ENCODE data around the gene POLR1F. TPM values are rescaled to one million over a fixed set of nuclear protein-coding genes. Genes with fewer than 3 reads are reported as not detected.
"Not testable (repeated sequence)": the region's sequence is repeated elsewhere in the genome, so short reads cannot be mapped to it uniquely, and the experiment has no call there.

Gene POLR1F
- total RNA-seq, 4 donors from 2014 or later, result 13.8 to 22.0 (median 18.2) TPM

DNA sequence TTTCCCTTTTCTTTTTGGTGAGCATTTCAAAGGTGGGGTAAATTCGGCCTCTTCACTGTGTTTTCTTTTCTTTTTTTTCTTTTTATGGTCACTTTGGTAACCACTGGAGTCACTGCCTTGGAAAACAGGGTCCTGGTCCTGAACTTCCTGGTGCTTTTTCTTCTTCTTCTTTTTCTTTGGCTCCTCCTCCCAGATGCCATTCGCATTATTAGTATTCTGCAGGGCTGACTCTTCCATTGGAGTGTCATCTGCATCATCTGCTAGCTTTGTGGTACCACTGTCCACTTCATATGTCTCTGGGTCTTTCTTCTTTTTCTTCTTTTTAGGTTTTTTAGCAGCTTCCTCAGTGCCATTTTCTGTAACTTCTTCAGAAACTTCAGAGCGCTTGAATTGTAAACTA lies 10.5 kb downstream of the POLR1F start:
- H3K36me3 ChIP-seq, result peaks cover 34% of the 10 kb centered on the region
- no peaks in the 10 kb centered on the region for H3K27me3 ChIP-seq
- WGBS, result 94% methylated on average over 3 of the region's 3 CpGs
- no peak overlapping the region for H3K27ac ChIP-seq
- H3K4me3 ChIP-seq, result no peak overlapping the region
- H3K9me3 ChIP-seq, result no peaks in the 10 kb centered on the region
- TF ChIP-seq, protein P1, sequence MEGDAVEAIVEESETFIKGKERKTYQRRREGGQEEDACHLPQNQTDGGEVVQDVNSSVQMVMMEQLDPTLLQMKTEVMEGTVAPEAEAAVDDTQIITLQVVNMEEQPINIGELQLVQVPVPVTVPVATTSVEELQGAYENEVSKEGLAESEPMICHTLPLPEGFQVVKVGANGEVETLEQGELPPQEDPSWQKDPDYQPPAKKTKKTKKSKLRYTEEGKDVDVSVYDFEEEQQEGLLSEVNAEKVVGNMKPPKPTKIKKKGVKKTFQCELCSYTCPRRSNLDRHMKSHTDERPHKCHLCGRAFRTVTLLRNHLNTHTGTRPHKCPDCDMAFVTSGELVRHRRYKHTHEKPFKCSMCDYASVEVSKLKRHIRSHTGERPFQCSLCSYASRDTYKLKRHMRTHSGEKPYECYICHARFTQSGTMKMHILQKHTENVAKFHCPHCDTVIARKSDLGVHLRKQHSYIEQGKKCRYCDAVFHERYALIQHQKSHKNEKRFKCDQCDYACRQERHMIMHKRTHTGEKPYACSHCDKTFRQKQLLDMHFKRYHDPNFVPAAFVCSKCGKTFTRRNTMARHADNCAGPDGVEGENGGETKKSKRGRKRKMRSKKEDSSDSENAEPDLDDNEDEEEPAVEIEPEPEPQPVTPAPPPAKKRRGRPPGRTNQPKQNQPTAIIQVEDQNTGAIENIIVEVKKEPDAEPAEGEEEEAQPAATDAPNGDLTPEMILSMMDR (IDR thresholded peaks at IDR 0.05), result no peak
- TF ChIP-seq POLR2A (IDR thresholded peaks at IDR 0.05), result no peak
- TF ChIP-seq POLR2AphosphoS5 (IDR thresholded peaks at IDR 0.05), result no peak
- no peak for TF ChIP-seq EP300 (IDR thresholded peaks at IDR 0.05)
- no peaks in the 10 kb centered on the region for H3K4me1 ChIP-seq
- no peak for DNase-seq (ENCODE audit: low spot score in 2 of 2)

DNA sequence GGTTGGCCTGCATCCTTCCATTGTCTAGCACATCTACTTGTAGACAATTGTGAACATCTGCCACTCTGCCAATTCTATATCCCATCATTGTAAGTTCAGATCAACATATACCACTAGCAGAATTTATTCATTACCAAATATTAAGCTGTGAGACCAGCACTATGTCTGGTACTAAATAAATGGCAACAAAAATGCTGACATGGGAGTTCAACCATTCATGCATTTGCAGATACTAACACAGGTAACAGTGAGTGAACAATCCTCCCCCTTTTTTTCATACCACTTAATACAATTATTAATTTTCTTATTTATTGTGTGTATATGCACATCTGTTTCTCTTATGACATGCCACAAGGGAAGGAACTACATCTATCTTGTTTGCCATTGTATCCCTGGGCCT lies 11.9 kb downstream of the POLR1F start:
- no peaks in the 10 kb centered on the region for H3K9me3 ChIP-seq
- peaks cover 25% of the 10 kb centered on the region for H3K36me3 ChIP-seq
- no peak overlapping the region for H3K27ac ChIP-seq
- DNase-seq (ENCODE audit: low spot score in 2 of 2), result no peak
- no peak overlapping the region for H3K4me3 ChIP-seq
- no peaks in the 10 kb centered on the region for H3K4me1 ChIP-seq
- H3K27me3 ChIP-seq, result no peaks in the 10 kb centered on the region
- TF ChIP-seq POLR2A (IDR thresholded peaks at IDR 0.05) (no peak), POLR2AphosphoS5 (IDR thresholded peaks at IDR 0.05) (no peak), EP300 (IDR thresholded peaks at IDR 0.05) (no peak)
- TF ChIP-seq, protein P1 (IDR thresholded peaks at IDR 0.05), result no peak

DNA sequence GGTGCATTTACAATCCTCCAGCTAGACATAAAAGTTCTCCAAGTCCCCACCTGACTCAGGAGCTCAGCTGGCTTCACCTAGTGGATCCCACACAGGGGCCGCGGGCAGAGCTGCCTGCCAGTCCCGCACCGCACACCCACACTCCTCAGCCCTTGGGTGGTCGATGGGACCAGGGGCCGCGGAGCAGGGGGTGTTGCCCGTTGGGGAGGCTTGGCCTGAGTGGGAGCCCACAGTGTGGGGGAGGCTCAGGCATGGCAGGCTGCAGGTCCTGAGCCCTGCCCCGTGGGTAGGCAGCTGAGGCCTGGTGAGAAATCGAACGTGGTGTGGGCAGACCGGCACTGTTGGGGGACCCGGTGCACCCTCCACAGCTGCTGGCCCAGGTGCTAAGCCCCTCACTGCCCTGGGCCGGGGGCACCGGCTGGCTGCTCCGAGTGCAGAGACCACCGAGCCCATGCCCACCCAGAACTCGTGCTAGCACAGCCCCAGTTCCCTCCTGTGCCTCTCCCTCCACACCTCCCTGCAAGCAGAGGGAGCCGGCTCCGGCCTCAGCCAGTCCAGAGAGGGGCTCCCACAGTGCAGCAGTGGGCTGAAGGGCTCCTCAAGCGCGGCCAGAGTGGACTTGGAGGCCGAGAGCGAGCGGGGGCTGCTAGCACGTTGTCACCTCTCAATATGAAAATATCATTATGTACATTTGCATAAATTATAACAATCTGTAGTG lies 16.6 kb downstream of the POLR1F start:
- no peaks in the 10 kb centered on the region for H3K27me3 ChIP-seq
- TF ChIP-seq, protein P1 (IDR thresholded peaks at IDR 0.05), result no peak
- TF ChIP-seq POLR2A (IDR thresholded peaks at IDR 0.05) (no peak), POLR2AphosphoS5 (IDR thresholded peaks at IDR 0.05) (no peak), EP300 (IDR thresholded peaks at IDR 0.05) (no peak)
- H3K9me3 ChIP-seq, result no peaks in the 10 kb centered on the region
- no peak overlapping the region for H3K27ac ChIP-seq
- 89% methylated on average over 16 of the region's 26 CpGs for WGBS
- peaks cover 2% of the 10 kb centered on the region for H3K36me3 ChIP-seq
- no peak overlapping the region for H3K4me3 ChIP-seq
- DNase-seq (ENCODE audit: low spot score in 2 of 2), result no peak
- no peaks in the 10 kb centered on the region for H3K4me1 ChIP-seq

DNA sequence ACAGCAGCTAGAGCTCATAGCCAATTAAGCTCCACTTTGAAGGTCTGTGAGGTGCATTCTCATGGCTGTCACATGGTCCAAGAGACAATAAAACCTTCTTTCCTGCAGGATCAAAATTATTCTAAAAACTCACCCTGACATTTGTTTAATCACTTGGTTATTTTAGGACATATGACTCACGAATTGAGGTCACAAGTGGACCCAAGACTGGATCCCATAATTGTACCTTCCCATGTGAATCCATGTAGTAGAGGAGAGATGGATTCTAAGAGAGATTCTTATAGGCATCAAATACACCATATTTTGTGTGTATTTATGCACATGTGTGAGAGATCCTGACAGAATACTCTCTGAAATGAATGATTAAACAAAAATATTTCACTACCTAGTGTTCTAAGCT lies 18.1 kb downstream of the POLR1F start:
- Histone ChIP-seq H3K36me3 (no peaks in the 10 kb centered on the region), H3K4me3 (no peak overlapping the region), H3K27ac (no peak overlapping the region), H3K9me3 (no peaks in the 10 kb centered on the region), H3K4me1 (no peaks in the 10 kb centered on the region), H3K27me3 (no peaks in the 10 kb centered on the region)
- 32% methylated on average over 1 of the region's 1 CpG for WGBS
- TF ChIP-seq, protein P1 (IDR thresholded peaks at IDR 0.05), result no peak
- no peak for TF ChIP-seq POLR2AphosphoS5 (IDR thresholded peaks at IDR 0.05)
- no peak for TF ChIP-seq POLR2A (IDR thresholded peaks at IDR 0.05)
- TF ChIP-seq EP300 (IDR thresholded peaks at IDR 0.05), result no peak
- no peak for DNase-seq (ENCODE audit: low spot score in 2 of 2)

DNA sequence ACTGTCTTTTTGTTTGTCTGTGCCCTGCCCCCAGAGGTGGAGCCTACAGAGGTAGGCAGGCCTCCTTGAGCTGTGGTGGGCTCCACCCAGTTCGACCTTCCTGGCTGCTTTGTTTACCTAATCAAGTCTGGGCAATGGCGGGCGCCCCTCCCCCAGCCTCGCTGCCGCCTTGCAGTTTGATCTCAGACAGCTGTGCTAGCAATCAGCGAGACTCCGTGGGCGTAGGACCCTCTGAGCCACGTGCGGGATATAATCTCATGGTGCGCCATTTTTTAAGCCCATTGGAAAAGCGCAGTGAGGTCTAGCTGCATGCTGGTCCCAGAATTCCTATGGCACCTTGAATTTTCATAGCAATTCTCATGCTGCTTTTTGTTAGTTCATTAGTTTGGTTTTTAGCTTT lies 19.7 kb downstream of the POLR1F start:
- H3K27me3 ChIP-seq; DNase-seq (ENCODE audit: low spot score in 2 of 2); H3K9me3 ChIP-seq; H3K4me1 ChIP-seq; H3K4me3 ChIP-seq; H3K36me3 ChIP-seq; H3K27ac ChIP-seq: not testable (repeated sequence)
- WGBS, result 86% methylated on average over 12 of the region's 12 CpGs

DNA sequence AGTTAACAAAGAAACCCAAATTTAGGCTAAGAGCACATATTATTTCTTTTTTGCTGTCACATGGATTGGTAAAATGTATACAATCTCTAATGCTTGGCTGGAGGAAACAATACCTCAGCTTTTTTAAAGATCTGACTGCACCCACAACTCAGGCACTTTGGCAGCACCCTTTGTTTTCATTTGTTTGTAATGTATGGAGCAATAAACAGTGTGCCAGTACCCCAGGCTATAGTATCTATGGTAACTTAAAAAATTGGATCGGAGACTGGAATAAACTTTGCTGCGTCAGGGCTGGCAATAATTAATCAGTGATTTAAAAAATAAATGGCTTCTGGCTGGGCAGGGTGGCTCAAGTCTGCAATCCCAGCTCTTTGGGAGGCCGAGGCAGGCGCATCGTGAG lies 27.2 kb downstream of the POLR1F start:
- TF ChIP-seq POLR2A (IDR thresholded peaks at IDR 0.05), result no peak
- TF ChIP-seq POLR2AphosphoS5 (IDR thresholded peaks at IDR 0.05), result no peak
- TF ChIP-seq, protein P1 (IDR thresholded peaks at IDR 0.05), result no peak
- TF ChIP-seq EP300 (IDR thresholded peaks at IDR 0.05), result no peak
- no peaks in the 10 kb centered on the region for H3K4me1 ChIP-seq
- no peak overlapping the region for H3K4me3 ChIP-seq
- H3K27ac ChIP-seq, result no peak overlapping the region
- no peaks in the 10 kb centered on the region for H3K9me3 ChIP-seq
- H3K27me3 ChIP-seq, result no peaks in the 10 kb centered on the region
- DNase-seq (ENCODE audit: low spot score in 2 of 2), result no peak
- no peaks in the 10 kb centered on the region for H3K36me3 ChIP-seq
- WGBS, result 38% methylated on average over 5 of the region's 5 CpGs

Measured in suprapubic skin (tissue), 4 donors.